Activated T-cell treated with anti-CD3 and anti-CD28 coated beads for 24 hours (primary cell): ENCODE measurements around the gene CCR6.
A peak's percentile ranks its signal among the peaks of the same experiment; 100 is the strongest.

Experiments used
- DNase-seq: peaks from one replicate; pipeline ENCODE4 v3.0.0-alpha.2; 2020; ENCODE audit warnings: low read depth

The CCR6 gene

GRCh38 chr6:167120583-167120903, 2.4 kb upstream of the CCR6 start:
- DNase-seq = no peak

GRCh38 chr6:167121335-167121841, 1.5 kb upstream of the CCR6 start:
- no peak for DNase-seq

GRCh38 chr6:167122041-167122826, 662 bp upstream of the CCR6 start:
- no peak for DNase-seq

- DNase-seq = no peak
Measured at GRCh38 chr6:167124753-167125152, 1.9 kb downstream of the CCR6 start.

GRCh38 chr6:167125410-167125809, 2.5 kb downstream of the CCR6 start:
- DNase-seq = no peak

GRCh38 chr6:167125855-167126349, 3.0 kb downstream of the CCR6 start:
- DNase-seq = no peak

GRCh38 chr6:167127785-167128531, 5.1 kb downstream of the CCR6 start:
- no peak for DNase-seq

- DNase-seq = no peak
Measured at GRCh38 chr6:167129159-167129558, 6.3 kb downstream of the CCR6 start.

- DNase-seq = no peak
Measured at GRCh38 chr6:167129562-167129961, 6.7 kb downstream of the CCR6 start.

- no peak for DNase-seq
Measured at GRCh38 chr6:167130008-167130677, 7.2 kb downstream of the CCR6 start.

GRCh38 chr6:167130712-167131684, 8.1 kb downstream of the CCR6 start:
- DNase-seq = no peak

- no peak for DNase-seq
Measured at GRCh38 chr6:167134448-167135328, 11.8 kb downstream of the CCR6 start.

GRCh38 chr6:167136376-167136775, 13.5 kb downstream of the CCR6 start:
- DNase-seq = no peak

GRCh38 chr6:167137081-167137480, 14.2 kb downstream of the CCR6 start:
- DNase-seq = no peak

GRCh38 chr6:167137881-167138280, 15.0 kb downstream of the CCR6 start:
- DNase-seq = no peak

- DNase-seq = no peak
Measured at GRCh38 chr6:167139761-167140160, 16.9 kb downstream of the CCR6 start.

GRCh38 chr6:167140589-167141474, 17.9 kb downstream of the CCR6 start:
- DNase-seq = no peak

GRCh38 chr6:167141667-167142432, 19.0 kb downstream of the CCR6 start:
- peak; percentile 17 for DNase-seq

- no peak for DNase-seq
Measured at GRCh38 chr6:167142433-167142761, 19.5 kb downstream of the CCR6 start.
